ENCODE data around the gene OGFRL1.

OGFRL1 gene

GRCh38 chr6:71342772-71343171, 54.2 kb downstream of the OGFRL1 start:
- Histone ChIP-seq H3K4me1 (ENCODE audit: control insufficient read depth, insufficient read depth, low read length) (no peaks in the 10 kb centered on the region), H3K27me3 (ENCODE audit: control insufficient read depth, insufficient read depth, low read length) (no peaks in the 10 kb centered on the region), H3K4me3 (ENCODE audit: low read length) (no peak overlapping the region), H3K9ac (ENCODE audit: low read length) (no peak overlapping the region), H3K36me3 (ENCODE audit: control insufficient read depth, insufficient read depth, low read length) (no peaks in the 10 kb centered on the region), H3K9me3 (ENCODE audit: control insufficient read depth, low read length) (no peaks in the 10 kb centered on the region)

- no peaks in the 10 kb centered on the region for H3K4me1 ChIP-seq (ENCODE audit: control insufficient read depth, insufficient read depth, low read length)
- H3K9ac ChIP-seq (ENCODE audit: low read length), result no peak overlapping the region
- H3K9me3 ChIP-seq (ENCODE audit: control insufficient read depth, low read length), result no peaks in the 10 kb centered on the region
- no peaks in the 10 kb centered on the region for H3K27me3 ChIP-seq (ENCODE audit: control insufficient read depth, insufficient read depth, low read length)
- no peaks in the 10 kb centered on the region for H3K36me3 ChIP-seq (ENCODE audit: control insufficient read depth, insufficient read depth, low read length)
- H3K4me3 ChIP-seq (ENCODE audit: low read length), result no peak overlapping the region
These were observed 57.1 kb downstream of the OGFRL1 start for GRCh38 chr6:71345476-71346333.

GRCh38 chr6:71346334-71346694, 57.7 kb downstream of the OGFRL1 start:
- H3K9ac ChIP-seq (ENCODE audit: low read length), result no peak overlapping the region

GRCh38 chr6:71347119-71347518, 58.5 kb downstream of the OGFRL1 start:
- Histone ChIP-seq H3K4me1 (ENCODE audit: control insufficient read depth, insufficient read depth, low read length) (no peaks in the 10 kb centered on the region), H3K36me3 (ENCODE audit: control insufficient read depth, insufficient read depth, low read length) (no peaks in the 10 kb centered on the region), H3K4me3 (ENCODE audit: low read length) (no peak overlapping the region), H3K9ac (ENCODE audit: low read length) (no peak overlapping the region), H3K27me3 (ENCODE audit: control insufficient read depth, insufficient read depth, low read length) (no peaks in the 10 kb centered on the region), H3K9me3 (ENCODE audit: control insufficient read depth, low read length) (no peaks in the 10 kb centered on the region)

More at GRCh38 chr6:71346334-71346694, 57.7 kb downstream of the OGFRL1 start:
- Histone ChIP-seq H3K4me3 (ENCODE audit: low read length) (no peak overlapping the region), H3K4me1 (ENCODE audit: control insufficient read depth, insufficient read depth, low read length) (no peaks in the 10 kb centered on the region), H3K9me3 (ENCODE audit: control insufficient read depth, low read length) (no peaks in the 10 kb centered on the region), H3K27me3 (ENCODE audit: control insufficient read depth, insufficient read depth, low read length) (no peaks in the 10 kb centered on the region), H3K36me3 (ENCODE audit: control insufficient read depth, insufficient read depth, low read length) (no peaks in the 10 kb centered on the region)

GRCh38 chr6:71349395-71349794, 60.8 kb downstream of the OGFRL1 start:
- no peaks in the 10 kb centered on the region for H3K9me3 ChIP-seq (ENCODE audit: control insufficient read depth, low read length)
- H3K27me3 ChIP-seq (ENCODE audit: control insufficient read depth, insufficient read depth, low read length), result no peaks in the 10 kb centered on the region
- H3K4me3 ChIP-seq (ENCODE audit: low read length), result no peak overlapping the region
- H3K36me3 ChIP-seq (ENCODE audit: control insufficient read depth, insufficient read depth, low read length), result no peaks in the 10 kb centered on the region
- no peaks in the 10 kb centered on the region for H3K4me1 ChIP-seq (ENCODE audit: control insufficient read depth, insufficient read depth, low read length)
- no peak overlapping the region for H3K9ac ChIP-seq (ENCODE audit: low read length)

GRCh38 chr6:71349976-71350615, 61.5 kb downstream of the OGFRL1 start:
- Histone ChIP-seq H3K36me3 (ENCODE audit: control insufficient read depth, insufficient read depth, low read length) (no peaks in the 10 kb centered on the region), H3K9ac (ENCODE audit: low read length) (no peak overlapping the region), H3K4me3 (ENCODE audit: low read length) (no peak overlapping the region), H3K9me3 (ENCODE audit: control insufficient read depth, low read length) (no peaks in the 10 kb centered on the region), H3K27me3 (ENCODE audit: control insufficient read depth, insufficient read depth, low read length) (no peaks in the 10 kb centered on the region), H3K4me1 (ENCODE audit: control insufficient read depth, insufficient read depth, low read length) (no peaks in the 10 kb centered on the region)

- H3K9ac ChIP-seq (ENCODE audit: low read length), result no peak overlapping the region
- no peaks in the 10 kb centered on the region for H3K27me3 ChIP-seq (ENCODE audit: control insufficient read depth, insufficient read depth, low read length)
- no peaks in the 10 kb centered on the region for H3K4me1 ChIP-seq (ENCODE audit: control insufficient read depth, insufficient read depth, low read length)
- H3K4me3 ChIP-seq (ENCODE audit: low read length), result no peak overlapping the region
- no peaks in the 10 kb centered on the region for H3K36me3 ChIP-seq (ENCODE audit: control insufficient read depth, insufficient read depth, low read length)
- H3K9me3 ChIP-seq (ENCODE audit: control insufficient read depth, low read length), result no peaks in the 10 kb centered on the region
These were observed 62.6 kb downstream of the OGFRL1 start for GRCh38 chr6:71351190-71351589.

Data from mucosa of stomach (tissue), 1 donor.